OCI-LY7 (cell line): ENCODE measurements around the gene SUPT3H. TPM values are rescaled to one million over a fixed set of nuclear protein-coding genes. Genes with fewer than 3 reads are reported as not detected.

Experiments
- BruUV-seq: library from RNA; stranded (reverse); fragments of 400-500 nt; replicated peaks from 2 replicates; lab custom pipeline; 2021; lab: Mats Ljungman, UMichigan
- CTCF ChIA-PET: fragments of 300-600 bp; sonication (Branson Sonifier 250); formaldehyde crosslinking; loops from one replicate; lab custom pipeline; 2022; ENCODE audit warnings: antibody characterized with exemption; ENCODE audit not compliant: unreplicated experiment; lab: Charles Lee
- POLR2A ChIA-PET: fragments of 300-600 bp; sonication (Branson Sonifier 250); formaldehyde crosslinking; loops from one replicate; lab custom pipeline; 2022; ENCODE audit warnings: antibody characterized with exemption; lab: Charles Lee
- DNase-seq: peaks from one replicate; pipeline ENCODE4 v3.0.0-alpha.2; 2015; ENCODE audit warnings: low spot score
- H2AFZ ChIP-seq: fragments of 200-600 bp; sonication (generic), shearing (Covaris generic); 2 replicates; pipeline ENCODE4 v1.6.1; 2014; ENCODE audit warnings: mild to moderate bottlenecking, antibody characterized with exemption, low read length, moderate library complexity
- H3K27ac ChIP-seq: fragments of 200-600 bp; sonication (generic); 2 replicates; pipeline ENCODE4 v1.5.1; 2014; ENCODE audit warnings: mixed run types, low read depth, mild to moderate bottlenecking, moderate library complexity, low read length, inconsistent platforms; ENCODE audit not compliant: poor library complexity, severe bottlenecking
- H3K36me3 ChIP-seq: fragments of 200-600 bp; sonication (generic); 2 replicates; pipeline ENCODE4 v1.6.1; 2014; ENCODE audit warnings: mild to moderate bottlenecking, antibody characterized with exemption, low read length, moderate library complexity, mixed read lengths; ENCODE audit not compliant: insufficient read depth
- H3K4me1 ChIP-seq: fragments of 200-600 bp; sonication (generic); 2 replicates; pipeline ENCODE4 v1.5.1; 2014; ENCODE audit warnings: mild to moderate bottlenecking, low read length; ENCODE audit not compliant: insufficient read depth, poor library complexity, severe bottlenecking
- H3K4me2 ChIP-seq: fragments of 200-600 bp; sonication (generic); 2 replicates; pipeline ENCODE4 v1.6.1; 2014; ENCODE audit warnings: mild to moderate bottlenecking, low read length
- H3K4me3 ChIP-seq: fragments of 200-600 bp; sonication (generic); 2 replicates; pipeline ENCODE4 v1.5.1; 2014; ENCODE audit warnings: mild to moderate bottlenecking, low read depth, low read length; ENCODE audit not compliant: poor library complexity, severe bottlenecking
- H3K79me2 ChIP-seq: fragments of 200-600 bp; sonication (generic); 2 replicates; pipeline ENCODE4 v1.6.1; 2016; ENCODE audit warnings: low read depth, mild to moderate bottlenecking, low read length, moderate library complexity, mixed read lengths; ENCODE audit not compliant: insufficient read depth
- H3K9me2 ChIP-seq: fragments of 200-600 bp; sonication (generic); 2 replicates; pipeline ENCODE4 v1.6.1; 2016; ENCODE audit warnings: mild to moderate bottlenecking, low read length, mixed read lengths; ENCODE audit not compliant: insufficient read depth
- H3K9me3 ChIP-seq: fragments of 200-600 bp; sonication (generic); 2 replicates; pipeline ENCODE4 v1.6.1; 2014; ENCODE audit warnings: mild to moderate bottlenecking, mixed run types, low read length, mixed read lengths
- H4K20me1 ChIP-seq: fragments of 200-600 bp; sonication (generic); 2 replicates; pipeline ENCODE4 v1.6.1; 2014; ENCODE audit warnings: mild to moderate bottlenecking, antibody characterized with exemption, low read length, moderate library complexity, mixed read lengths; ENCODE audit not compliant: insufficient read depth
- EZH2phosphoT487 ChIP-seq: fragments of 200-600 bp; sonication (generic); IDR thresholded peaks from 2 replicates; pipeline ENCODE4 v1.6.1; 2018; ENCODE audit warnings: low read depth, borderline replicate concordance, mild to moderate bottlenecking, mixed run types, antibody characterized with exemption, low read length, moderate library complexity, mixed read lengths
- intact Hi-C: fragments of 100-400 bp; cut with micrococcal nuclease; formaldehyde crosslinking; loops from one replicate; pipeline ENCODE4 v1.10.0; 2022; ENCODE audit not compliant: unreplicated experiment
- total RNA-seq, 2 experiments: library from RNA; depleted of rRNA in 1 of 2; stranded (reverse); fragments of >200 nt in 1 of 2; shearing (Covaris generic) in 1 of 2; gene quantifications; 2 replicates each; pipeline ENCODE4 v1.2.3, GENCODE V29; 2014 to 2022
- TF ChIP-seq, protein P1 (sequence below): fragments of 200-600 bp; sonication (generic); conservative IDR thresholded peaks from 2 replicates; pipeline ENCODE4 v1.5.1; 2014; ENCODE audit warnings: mild to moderate bottlenecking, antibody characterized with exemption, low read length, moderate library complexity, mixed read lengths

Gene SUPT3H
- total RNA-seq, 2 experiments from 2014 or later, result 1.1 to 7.1 TPM

DNA sequence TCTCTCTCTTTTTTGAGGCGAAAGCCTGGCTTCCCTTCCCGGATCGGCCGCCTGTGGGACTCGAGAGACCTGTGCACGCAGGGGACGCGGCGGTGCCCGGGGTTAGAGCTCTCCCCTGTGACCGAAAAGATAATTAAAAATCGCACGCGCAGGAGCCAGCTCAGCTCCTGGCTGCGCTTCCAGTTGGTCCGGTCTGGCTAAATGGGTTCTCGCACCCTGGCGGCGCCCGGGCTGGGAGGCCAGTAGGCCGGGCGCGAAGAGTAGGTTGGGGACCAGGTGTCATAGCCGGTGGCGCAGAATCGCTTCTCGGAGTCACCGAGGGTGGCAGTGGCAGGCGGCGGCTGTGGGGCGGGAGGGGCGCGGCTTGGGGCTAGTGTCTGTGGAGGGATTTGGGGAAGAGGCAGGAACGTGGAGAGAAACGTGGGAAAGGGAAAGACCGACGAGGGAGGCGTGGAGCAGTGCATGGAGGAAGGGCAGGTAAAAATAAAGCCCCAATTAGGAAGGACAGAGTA lies 41.9 kb upstream of the SUPT3H start:
- H3K4me2 ChIP-seq, result no peak overlapping the region
- peak; percentile 21 for DNase-seq
- TF ChIP-seq EZH2phosphoT487, result no peak
- TF ChIP-seq, protein P1, sequence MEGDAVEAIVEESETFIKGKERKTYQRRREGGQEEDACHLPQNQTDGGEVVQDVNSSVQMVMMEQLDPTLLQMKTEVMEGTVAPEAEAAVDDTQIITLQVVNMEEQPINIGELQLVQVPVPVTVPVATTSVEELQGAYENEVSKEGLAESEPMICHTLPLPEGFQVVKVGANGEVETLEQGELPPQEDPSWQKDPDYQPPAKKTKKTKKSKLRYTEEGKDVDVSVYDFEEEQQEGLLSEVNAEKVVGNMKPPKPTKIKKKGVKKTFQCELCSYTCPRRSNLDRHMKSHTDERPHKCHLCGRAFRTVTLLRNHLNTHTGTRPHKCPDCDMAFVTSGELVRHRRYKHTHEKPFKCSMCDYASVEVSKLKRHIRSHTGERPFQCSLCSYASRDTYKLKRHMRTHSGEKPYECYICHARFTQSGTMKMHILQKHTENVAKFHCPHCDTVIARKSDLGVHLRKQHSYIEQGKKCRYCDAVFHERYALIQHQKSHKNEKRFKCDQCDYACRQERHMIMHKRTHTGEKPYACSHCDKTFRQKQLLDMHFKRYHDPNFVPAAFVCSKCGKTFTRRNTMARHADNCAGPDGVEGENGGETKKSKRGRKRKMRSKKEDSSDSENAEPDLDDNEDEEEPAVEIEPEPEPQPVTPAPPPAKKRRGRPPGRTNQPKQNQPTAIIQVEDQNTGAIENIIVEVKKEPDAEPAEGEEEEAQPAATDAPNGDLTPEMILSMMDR, result no peak
- no peak overlapping the region for H3K4me3 ChIP-seq
- ChIA-PET CTCF (interaction anchor here (0.5 kb wide), 1 partner anchor 490 kb away, joined by 4 read pairs; no protein-coding TSS in a partner anchor), POLR2A (interaction anchor here (0.7 kb wide), 1 partner anchor 71 kb away, joined by 6 read pairs; no protein-coding TSS in a partner anchor)
- H3K9me2 ChIP-seq, result no peaks in the 10 kb centered on the region
- no peaks in the 10 kb centered on the region for H3K36me3 ChIP-seq
- H2AFZ ChIP-seq, result no peak overlapping the region
- no peaks in the 10 kb centered on the region for H3K79me2 ChIP-seq
- no peak overlapping the region for H3K27ac ChIP-seq
- no peaks in the 10 kb centered on the region for H3K9me3 ChIP-seq
- intact Hi-C loops, result loop anchor here (5.0 to 10.0 kb wide), 3 partner anchors 42 to 505 kb away; partner anchors contain the start of gene SUPT3H
- BruUV-seq, result no TSS peak
- peaks cover 20% of the 10 kb centered on the region for H3K4me1 ChIP-seq
- no peaks in the 10 kb centered on the region for H4K20me1 ChIP-seq

DNA sequence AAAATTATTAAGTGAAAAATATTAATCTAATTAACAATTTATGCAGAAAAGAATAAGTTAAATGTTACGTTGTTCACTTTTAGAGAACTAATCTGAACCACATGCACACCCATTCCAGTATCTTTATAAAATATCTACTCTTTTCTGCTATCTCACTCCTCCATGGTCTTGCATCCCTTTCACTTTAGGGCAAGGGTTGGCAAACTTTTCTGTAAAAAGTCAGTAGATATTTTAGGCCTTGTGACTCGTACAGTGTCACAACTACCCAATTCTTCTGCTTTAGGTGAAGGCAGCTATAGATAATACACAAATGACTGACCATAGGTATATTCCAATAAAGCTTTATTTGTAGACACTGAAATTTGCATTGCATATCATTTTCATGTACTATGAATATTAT lies 39.7 kb upstream of the SUPT3H start:
- H3K79me2 ChIP-seq, result no peaks in the 10 kb centered on the region
- POLR2A ChIA-PET, result no interaction called here

DNA sequence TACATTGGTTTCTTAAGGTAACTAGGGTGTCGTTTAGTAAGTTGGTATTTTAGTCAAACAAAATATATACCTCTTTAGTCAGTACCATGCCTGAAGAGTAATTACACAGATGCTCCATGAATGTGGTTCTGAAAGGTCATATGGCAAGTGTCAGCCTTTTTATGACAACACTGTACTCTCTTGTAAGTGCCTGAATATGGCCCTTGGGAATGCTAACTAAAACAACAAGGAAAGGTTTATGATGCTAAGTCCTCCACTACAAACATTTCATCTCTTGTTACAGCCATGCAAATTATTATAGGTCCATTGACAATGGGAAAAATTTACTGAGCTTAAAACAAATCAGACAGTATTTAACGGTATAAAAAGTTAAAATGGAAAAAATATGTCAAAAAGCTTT lies 39.0 kb upstream of the SUPT3H start:
- intact Hi-C loops, result no loop called here
- CTCF ChIA-PET, result no interaction called here
- Histone ChIP-seq H3K4me2 (no peak overlapping the region), H3K4me1 (peaks cover 3% of the 10 kb centered on the region), H3K27ac (no peak overlapping the region), H3K79me2 (no peaks in the 10 kb centered on the region), H4K20me1 (no peaks in the 10 kb centered on the region), H3K36me3 (no peaks in the 10 kb centered on the region), H2AFZ (no peak overlapping the region), H3K9me2 (no peaks in the 10 kb centered on the region), H3K4me3 (no peak overlapping the region), H3K9me3 (no peaks in the 10 kb centered on the region)
- DNase-seq, result no peak
- POLR2A ChIA-PET, result no interaction called here
- TF ChIP-seq EZH2phosphoT487, result no peak
- TF ChIP-seq, protein P1, result no peak
- BruUV-seq, result no TSS peak

More for the DNA sequence above, 39.7 kb upstream of the SUPT3H start:
- BruUV-seq, result no TSS peak
- TF ChIP-seq EZH2phosphoT487, result no peak
- TF ChIP-seq, protein P1, result no peak
- Histone ChIP-seq H3K36me3 (no peaks in the 10 kb centered on the region), H3K9me2 (no peaks in the 10 kb centered on the region), H2AFZ (no peak overlapping the region), H3K4me1 (peaks cover 4% of the 10 kb centered on the region), H3K9me3 (no peaks in the 10 kb centered on the region), H3K4me3 (no peak overlapping the region), H3K4me2 (no peak overlapping the region), H4K20me1 (no peaks in the 10 kb centered on the region), H3K27ac (no peak overlapping the region)
- CTCF ChIA-PET, result no interaction called here
- DNase-seq, result no peak
- intact Hi-C loops, result no loop called here
